Tibial nerve (tissue), 4 donors: ENCODE data around the gene CHD6.

Experiments
- CTCF ChIP-seq, 5 experiments: fragments of 200-600 bp in 3 of 5; fragments of 450-650 bp in 2 of 5; sonication (generic) in 3 of 5; IDR thresholded peaks; one replicate each; pipeline ENCODE4 v1.5.1; 2016 to 2019; ENCODE audit warnings: antibody characterized with exemption in 5 of 5, mild to moderate bottlenecking in 3 of 5, moderate library complexity in 2 of 5
- EP300 ChIP-seq, 2 donors: sonication (generic); formaldehyde crosslinking; IDR thresholded peaks; one replicate each; pipeline ENCODE4 v1.6.1; 2017; ENCODE audit warnings: antibody characterized with exemption in 2 of 2, mild to moderate bottlenecking in 1 of 2

GRCh38 chr20:41406353-41406752, 211.8 kb downstream of the CHD6 start:
- no peak for TF ChIP-seq CTCF (IDR thresholded peaks at IDR 0.05)
- TF ChIP-seq EP300 (IDR thresholded peaks at IDR 0.05) = no peak
